Skeletal muscle satellite cell (primary cell): ENCODE measurements around the gene ARHGAP42.
A peak's percentile ranks its signal among the peaks of the same experiment; 100 is the strongest.

Source experiments
- H3K27me3 ChIP-seq: 2 replicates; pipeline ENCODE4 v1.7.0; 2013; ENCODE audit warnings: low read length; ENCODE audit not compliant: control insufficient read depth, insufficient read depth
- H3K36me3 ChIP-seq: 2 replicates; pipeline ENCODE4 v1.7.0; 2013; ENCODE audit warnings: mild to moderate bottlenecking, control low read depth, low read length; ENCODE audit not compliant: insufficient read depth
- H3K4me1 ChIP-seq: 2 replicates; pipeline ENCODE4 v1.7.0; 2013; ENCODE audit warnings: low read length; ENCODE audit not compliant: control insufficient read depth, insufficient read depth
- H3K4me2 ChIP-seq: 2 replicates; pipeline ENCODE4 v1.7.0; 2013; ENCODE audit warnings: mild to moderate bottlenecking, low read length
- H3K4me3 ChIP-seq: 2 replicates; pipeline ENCODE4 v1.7.0; 2013; ENCODE audit warnings: low read length
- H3K9ac ChIP-seq: 2 replicates; pipeline ENCODE4 v1.7.0; 2013; ENCODE audit warnings: mild to moderate bottlenecking, low read depth, low read length, moderate library complexity
- H3K9me3 ChIP-seq: replicated peaks from 2 replicates; pipeline ENCODE4 v1.7.0; 2013; ENCODE audit warnings: mild to moderate bottlenecking, control low read depth, low read length

ARHGAP42 gene

DNA sequence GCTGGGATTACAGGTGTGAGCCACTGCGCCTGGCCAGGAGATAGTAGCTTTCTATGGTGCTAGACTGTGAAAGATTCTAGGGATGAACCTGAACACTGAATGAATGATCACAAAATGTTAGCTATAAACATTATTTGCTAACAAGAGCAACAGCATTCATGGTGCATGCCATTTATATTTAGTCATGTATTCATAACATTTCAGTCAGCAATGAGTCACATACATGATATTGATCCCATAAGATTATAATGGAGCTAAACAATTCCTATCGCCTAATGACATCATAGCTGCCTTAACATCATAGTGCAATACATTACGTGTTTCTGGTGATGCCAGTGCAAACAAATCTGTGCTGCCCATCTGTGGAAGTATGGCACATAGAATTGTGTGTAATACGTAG is 164.1 kb downstream of the ARHGAP42 start:
- Histone ChIP-seq H3K36me3 (no peaks in the 10 kb centered on the region), H3K4me1 (peaks cover 13% of the 10 kb centered on the region), H3K9ac (no peak overlapping the region), H3K4me2 (no peak overlapping the region), H3K4me3 (no peak overlapping the region), H3K9me3 (no peaks in the 10 kb centered on the region), H3K27me3 (no peaks in the 10 kb centered on the region)

DNA sequence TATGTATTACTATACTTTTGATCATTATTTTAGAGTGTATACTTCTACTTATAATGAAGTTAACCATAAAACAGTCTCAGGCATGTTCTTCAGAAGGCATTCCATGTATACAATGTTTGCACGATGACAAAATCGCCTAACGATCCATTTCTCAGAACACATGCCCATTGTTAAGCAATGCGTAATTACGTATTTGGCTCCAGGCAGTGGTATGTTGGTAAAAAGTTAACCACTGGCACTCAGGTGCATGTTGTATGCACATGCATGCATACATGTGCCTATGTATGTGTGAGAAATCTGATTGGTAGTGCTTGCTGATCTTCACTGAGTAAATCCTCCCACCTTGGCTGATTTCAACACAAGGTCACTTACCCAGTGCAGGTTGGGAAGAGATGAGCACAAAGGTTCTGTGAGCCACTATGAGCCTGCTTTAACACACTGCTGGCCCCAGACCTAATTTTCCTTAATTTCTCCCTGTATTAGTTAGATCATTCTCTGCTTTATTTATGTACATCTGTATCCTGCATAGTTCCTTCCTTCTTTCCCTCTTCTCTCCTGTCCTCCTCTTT is 164.6 kb downstream of the ARHGAP42 start:
- Histone ChIP-seq H3K9ac (no peak overlapping the region), H3K36me3 (no peaks in the 10 kb centered on the region), H3K4me2 (no peak overlapping the region), H3K9me3 (no peaks in the 10 kb centered on the region), H3K4me3 (no peak overlapping the region), H3K27me3 (no peaks in the 10 kb centered on the region), H3K4me1 (peaks cover 13% of the 10 kb centered on the region)

DNA sequence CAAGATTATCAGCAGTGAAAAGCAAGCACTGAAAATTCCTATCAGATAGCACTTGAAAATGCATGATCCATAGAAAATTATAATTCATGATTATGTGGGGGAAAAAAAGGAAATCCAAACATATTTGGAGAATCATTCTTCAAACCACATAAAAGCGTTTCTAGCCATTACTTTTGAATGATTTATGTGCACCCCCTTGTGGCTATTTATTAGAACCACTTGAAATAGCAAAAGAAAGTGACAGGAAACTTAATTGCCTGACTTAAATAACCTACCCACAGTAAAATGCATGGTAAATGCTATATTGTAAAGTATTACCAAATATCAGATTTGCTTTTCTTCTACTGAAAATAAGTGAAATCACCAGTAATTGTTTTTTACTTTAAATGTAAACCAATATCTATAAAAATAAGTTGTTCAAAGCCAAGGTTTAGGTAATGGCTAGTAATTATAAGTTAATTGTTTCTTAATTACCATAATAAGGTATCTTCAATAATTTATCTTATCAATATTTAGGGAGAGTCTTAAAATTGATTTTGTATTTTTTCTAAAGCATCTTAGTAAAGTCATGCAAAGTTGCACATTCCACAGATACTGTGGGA is 168.5 kb downstream of the ARHGAP42 start:
- no peak overlapping the region for H3K4me3 ChIP-seq
- H3K36me3 ChIP-seq: no peaks in the 10 kb centered on the region
- H3K27me3 ChIP-seq: no peaks in the 10 kb centered on the region
- no peak overlapping the region for H3K4me2 ChIP-seq
- peaks cover 2% of the 10 kb centered on the region for H3K4me1 ChIP-seq
- H3K9ac ChIP-seq: no peak overlapping the region
- no peaks in the 10 kb centered on the region for H3K9me3 ChIP-seq

DNA sequence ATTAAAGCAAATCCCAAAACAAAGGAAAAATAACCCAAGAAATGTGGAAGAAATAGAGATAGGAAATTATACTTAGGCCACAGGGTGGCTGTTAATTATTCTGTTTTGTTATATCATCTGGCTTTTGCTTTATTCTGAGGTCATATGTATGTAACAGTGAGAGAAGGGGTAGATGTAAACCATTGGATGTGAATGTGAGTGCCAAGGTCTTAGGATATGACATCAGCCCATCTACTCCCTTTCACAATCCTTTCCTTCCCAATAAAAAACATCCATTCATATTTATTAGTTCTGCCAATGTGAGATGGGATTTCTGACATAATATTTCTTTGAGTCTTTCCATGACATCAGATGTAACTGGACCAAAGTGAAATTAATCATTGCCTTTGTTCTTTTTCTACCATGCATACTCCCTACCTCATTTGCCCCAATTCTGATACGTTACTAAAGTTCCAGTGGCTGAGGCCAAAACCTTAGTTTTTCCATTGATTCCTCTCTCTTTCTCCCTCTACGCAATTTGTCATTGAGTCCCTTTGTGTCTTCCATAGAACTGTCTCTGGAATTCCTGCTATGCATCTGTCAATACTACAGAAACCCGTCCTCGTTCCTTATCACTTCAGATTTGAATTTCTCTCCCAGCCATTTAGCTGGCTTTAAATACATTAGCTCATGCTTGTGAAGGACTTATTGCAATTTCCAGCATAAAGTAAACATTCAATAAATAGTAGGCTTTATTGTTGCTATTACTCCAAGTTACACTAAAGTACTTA is 170.3 kb downstream of the ARHGAP42 start:
- Histone ChIP-seq H3K36me3 (no peaks in the 10 kb centered on the region), H3K9me3 (no peaks in the 10 kb centered on the region), H3K27me3 (no peaks in the 10 kb centered on the region), H3K4me3 (no peak overlapping the region), H3K4me2 (no peak overlapping the region), H3K9ac (no peak overlapping the region), H3K4me1 (no peaks in the 10 kb centered on the region)

DNA sequence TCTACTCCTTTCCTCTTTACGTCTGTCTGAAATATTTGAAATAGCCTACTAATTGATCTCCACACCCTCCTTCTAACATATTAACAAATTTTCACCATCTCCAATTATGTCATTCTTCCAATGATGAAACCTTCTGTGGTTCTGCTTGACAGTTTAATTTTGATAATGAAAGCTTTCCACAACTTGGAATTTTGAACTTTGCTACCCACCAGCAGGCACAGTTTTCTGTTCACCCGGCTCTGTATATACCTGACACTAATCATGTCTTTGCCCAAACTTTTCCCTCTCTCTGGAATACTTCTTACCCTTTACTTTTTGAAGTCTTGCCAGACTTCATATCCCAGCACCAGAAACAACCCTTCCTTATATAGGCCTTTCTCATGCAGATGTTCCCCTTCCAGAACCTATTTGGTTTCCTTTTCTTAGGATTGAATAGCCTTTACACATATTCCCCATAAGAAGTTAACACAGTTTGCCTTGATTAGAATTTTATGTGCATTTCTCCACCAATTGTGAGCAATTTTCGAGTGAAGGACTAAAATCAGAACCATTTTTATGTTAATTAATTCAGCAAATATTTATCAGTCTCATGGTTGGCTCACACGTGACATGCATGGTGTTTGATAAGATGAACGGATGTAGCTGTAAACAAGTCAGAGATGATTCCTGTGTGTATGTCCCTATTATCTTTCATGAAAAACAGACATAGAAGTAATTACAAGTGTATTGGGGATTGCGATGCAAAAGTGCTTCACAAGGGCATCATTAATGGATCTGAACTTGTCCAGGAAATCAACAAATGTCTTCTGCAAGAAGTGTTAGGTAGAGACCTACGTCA is 173.4 kb downstream of the ARHGAP42 start:
- no peaks in the 10 kb centered on the region for H3K27me3 ChIP-seq
- H3K9me3 ChIP-seq: no peaks in the 10 kb centered on the region
- no peak overlapping the region for H3K9ac ChIP-seq
- H3K36me3 ChIP-seq: no peaks in the 10 kb centered on the region
- H3K4me3 ChIP-seq: no peak overlapping the region
- no peak overlapping the region for H3K4me2 ChIP-seq
- peaks cover 10% of the 10 kb centered on the region for H3K4me1 ChIP-seq

DNA sequence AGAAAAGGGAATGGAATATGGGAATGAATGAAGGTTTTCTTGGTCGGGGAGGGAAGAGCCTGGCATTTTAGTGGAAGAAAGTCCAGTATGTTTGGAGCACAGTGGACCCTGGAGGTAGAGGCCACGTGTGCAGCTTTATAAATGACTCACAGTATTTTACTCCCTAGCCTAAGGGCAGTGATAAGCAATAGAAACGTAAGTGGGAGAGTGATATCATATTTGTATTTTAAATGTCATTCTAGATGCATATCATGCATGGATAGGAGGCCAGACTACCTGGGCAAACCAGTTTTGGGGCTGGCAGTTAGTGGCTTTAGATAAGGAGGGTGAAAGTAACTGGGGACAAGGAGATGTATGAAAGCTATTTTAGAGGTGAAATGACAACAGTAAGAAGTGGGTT is 174.1 kb downstream of the ARHGAP42 start:
- H3K36me3 ChIP-seq: no peaks in the 10 kb centered on the region
- no peak overlapping the region for H3K9ac ChIP-seq
- H3K9me3 ChIP-seq: no peaks in the 10 kb centered on the region
- H3K27me3 ChIP-seq: no peaks in the 10 kb centered on the region
- no peak overlapping the region for H3K4me3 ChIP-seq
- peaks cover 10% of the 10 kb centered on the region for H3K4me1 ChIP-seq
- no peak overlapping the region for H3K4me2 ChIP-seq

DNA sequence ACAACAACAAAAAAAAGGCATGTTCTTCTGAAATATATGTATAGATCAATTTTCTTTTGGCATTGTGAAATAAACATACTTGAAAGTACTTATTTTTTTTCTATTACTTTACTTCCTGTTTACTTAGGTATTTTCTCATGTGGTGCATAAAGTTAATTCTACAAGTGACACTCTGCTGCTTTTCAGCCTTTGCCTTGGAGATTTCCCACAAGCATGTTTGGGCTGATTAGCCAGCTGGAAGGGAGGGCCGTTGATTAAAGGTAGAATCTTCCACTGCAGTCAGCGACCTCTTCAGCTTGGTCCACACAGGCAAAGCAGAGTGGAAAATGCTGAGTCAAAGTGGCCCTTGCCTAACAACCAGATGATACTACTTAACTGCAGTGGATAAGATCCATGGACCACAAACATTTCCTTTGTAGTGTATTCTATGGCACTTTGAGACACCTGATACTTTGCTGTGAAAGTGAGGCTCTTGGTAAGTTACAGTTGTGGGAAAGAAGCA is 176.0 kb downstream of the ARHGAP42 start:
- no peaks in the 10 kb centered on the region for H3K9me3 ChIP-seq
- no peaks in the 10 kb centered on the region for H3K27me3 ChIP-seq
- peak overlapping the region; percentile 1 for H3K4me2 ChIP-seq
- no peaks in the 10 kb centered on the region for H3K36me3 ChIP-seq
- H3K4me3 ChIP-seq: no peak overlapping the region
- H3K4me1 ChIP-seq: peaks cover 10% of the 10 kb centered on the region
- no peak overlapping the region for H3K9ac ChIP-seq

DNA sequence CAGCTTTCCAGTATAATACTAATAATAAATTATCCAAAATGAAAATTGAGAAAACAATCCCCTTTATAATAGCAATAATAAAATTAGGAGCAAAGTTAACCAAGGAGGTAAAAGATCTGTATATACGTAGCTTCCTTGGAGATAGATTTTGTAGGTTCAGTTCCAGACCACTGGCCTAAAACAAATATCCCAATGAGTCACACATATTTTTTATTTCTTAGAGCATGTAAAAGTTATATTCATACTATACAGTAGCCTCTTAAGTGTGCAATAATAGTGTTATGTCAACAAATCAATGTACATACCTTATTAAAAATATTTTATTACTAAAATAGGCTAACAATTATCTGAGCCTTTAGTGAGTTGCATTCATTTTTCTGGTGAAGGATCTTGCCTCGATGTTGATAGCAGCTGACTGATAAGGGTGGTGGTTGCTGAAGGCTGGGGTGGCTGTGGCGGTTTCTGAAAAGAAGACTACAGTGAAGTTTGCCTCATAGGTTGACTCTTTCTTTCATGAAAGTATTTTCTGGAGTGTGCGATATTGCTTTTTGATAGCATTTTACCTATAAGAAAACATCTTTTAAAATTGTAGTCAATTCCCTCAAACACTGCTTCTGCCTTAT is 178.5 kb downstream of the ARHGAP42 start:
- no peak overlapping the region for H3K9ac ChIP-seq
- H3K4me3 ChIP-seq: no peak overlapping the region
- H3K4me1 ChIP-seq: peaks cover 10% of the 10 kb centered on the region

DNA sequence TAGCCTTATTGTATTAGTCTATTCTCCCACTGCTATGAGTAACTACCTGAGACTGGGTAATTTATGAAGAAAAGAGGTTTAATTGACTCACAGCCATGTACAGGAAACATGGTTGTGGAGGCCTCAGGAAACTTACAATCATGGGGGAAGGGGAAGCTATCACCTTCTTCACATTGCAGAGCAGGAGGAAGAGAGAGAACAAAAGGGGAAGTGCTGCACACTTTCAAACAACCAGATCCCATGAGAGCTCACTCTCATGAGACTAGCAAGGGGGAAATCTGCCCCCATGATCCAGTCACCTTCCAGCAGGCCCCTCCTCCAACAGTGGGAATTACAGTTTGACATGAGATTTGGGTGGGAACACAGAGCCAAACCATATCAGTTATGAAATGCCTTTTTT is 179.4 kb downstream of the ARHGAP42 start:
- Histone ChIP-seq H3K4me1 (peaks cover 10% of the 10 kb centered on the region), H3K36me3 (no peaks in the 10 kb centered on the region), H3K4me3 (no peak overlapping the region), H3K27me3 (no peaks in the 10 kb centered on the region), H3K9me3 (no peaks in the 10 kb centered on the region), H3K9ac (no peak overlapping the region), H3K4me2 (no peak overlapping the region)

More for the DNA sequence above, 178.5 kb downstream of the ARHGAP42 start:
- Histone ChIP-seq H3K27me3 (no peaks in the 10 kb centered on the region), H3K36me3 (no peaks in the 10 kb centered on the region), H3K9me3 (no peaks in the 10 kb centered on the region), H3K4me2 (no peak overlapping the region)

DNA sequence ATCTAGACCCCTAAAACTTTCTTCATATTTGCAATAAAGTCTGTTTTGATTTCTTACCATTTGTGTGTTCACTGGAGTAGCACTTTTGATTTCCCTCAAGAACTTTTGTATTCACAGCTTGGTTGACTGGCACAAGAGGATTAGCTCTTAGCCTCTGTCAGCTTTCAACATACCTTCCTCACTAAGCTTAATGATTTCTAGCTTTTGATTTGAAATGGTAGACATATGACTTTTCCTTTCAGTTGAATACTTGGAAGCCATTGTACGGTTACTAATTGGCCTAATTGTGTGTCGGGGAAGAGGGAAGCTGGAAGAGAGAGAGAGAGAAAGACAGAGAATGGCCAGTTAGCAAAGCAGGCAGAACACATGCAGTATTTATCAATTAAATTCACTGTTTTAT is 180.5 kb downstream of the ARHGAP42 start:
- Histone ChIP-seq H3K36me3 (no peaks in the 10 kb centered on the region), H3K4me2 (no peak overlapping the region), H3K9me3 (no peaks in the 10 kb centered on the region), H3K4me1 (peaks cover 11% of the 10 kb centered on the region), H3K9ac (no peak overlapping the region), H3K4me3 (no peak overlapping the region), H3K27me3 (no peaks in the 10 kb centered on the region)

DNA sequence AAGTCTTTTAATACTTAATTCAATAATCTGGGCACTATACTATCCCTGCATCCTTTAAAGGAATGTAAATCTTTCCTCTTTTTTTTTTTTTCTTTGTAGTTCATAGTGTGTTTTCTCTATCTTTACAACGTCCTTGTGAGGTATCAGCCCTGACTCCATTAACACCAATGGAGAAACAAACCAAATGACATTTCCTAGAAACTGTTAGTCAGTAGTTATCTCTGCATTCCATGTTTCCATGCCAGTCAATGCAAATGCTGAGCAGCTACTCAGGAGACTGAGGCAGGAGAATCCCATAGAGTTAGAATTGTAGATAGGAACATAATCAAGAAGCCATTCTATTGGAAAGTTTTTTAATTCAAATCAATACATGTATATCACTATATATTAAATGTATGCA is 182.2 kb downstream of the ARHGAP42 start:
- H3K27me3 ChIP-seq: no peaks in the 10 kb centered on the region
- H3K9ac ChIP-seq: no peak overlapping the region
- no peak overlapping the region for H3K4me3 ChIP-seq
- H3K4me2 ChIP-seq: no peak overlapping the region
- no peaks in the 10 kb centered on the region for H3K9me3 ChIP-seq
- H3K36me3 ChIP-seq: no peaks in the 10 kb centered on the region
- peaks cover 13% of the 10 kb centered on the region for H3K4me1 ChIP-seq
